GM19372 (cell line): ENCODE results near the gene DLX2.

ENCODE experiments used
- ATAC-seq: cut with Tn5 transposase; IDR thresholded peaks from one replicate; pipeline ENCODE4 v1.9.1; 2021; ENCODE audit warnings: mild to moderate bottlenecking, low read depth, moderate library complexity; ENCODE audit not compliant: unreplicated experiment

The DLX2 gene

DNA sequence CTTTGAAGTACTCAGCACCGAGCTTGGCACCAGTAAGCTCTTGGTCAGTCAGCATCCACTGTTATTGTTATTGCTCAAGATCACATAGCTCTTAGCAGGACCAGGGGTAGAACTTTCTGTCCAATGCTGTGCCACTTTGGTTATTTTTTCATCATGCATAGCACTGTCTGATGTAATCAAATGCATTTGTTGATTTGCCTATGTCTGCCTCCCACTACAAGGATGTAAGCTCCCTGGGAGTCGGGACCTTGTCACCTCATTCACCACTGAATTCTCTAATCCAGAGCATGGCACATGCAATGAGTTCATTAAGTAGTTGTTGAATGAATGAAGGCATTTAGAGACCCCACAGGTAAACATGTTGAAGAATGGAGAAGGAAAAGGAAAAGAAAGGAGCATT lies 46.4 kb downstream of the DLX2 start:
- ATAC-seq = no peak

DNA sequence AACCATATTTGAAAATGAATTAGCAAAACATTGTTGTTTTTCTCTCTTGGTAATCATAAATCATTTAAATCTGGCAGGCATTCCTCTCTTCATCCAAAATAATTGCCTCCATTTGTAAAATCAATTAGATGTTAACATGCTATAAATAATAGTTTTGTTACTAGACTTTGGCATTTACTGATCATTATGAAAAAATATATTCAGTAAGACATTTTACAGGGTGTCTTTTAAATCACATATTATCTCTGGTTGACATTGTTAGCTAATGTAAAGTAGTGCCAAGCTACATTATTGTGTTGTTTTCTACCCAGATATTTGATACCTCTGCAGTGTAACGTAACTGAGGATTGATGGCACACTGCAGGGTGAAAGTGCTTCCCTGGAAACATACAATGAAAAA lies 49.2 kb downstream of the DLX2 start:
- ATAC-seq = no peak

- ATAC-seq = no peak
Observed at GRCh38 chr2:172052000-172052983, 50.4 kb downstream of the DLX2 start.

DNA sequence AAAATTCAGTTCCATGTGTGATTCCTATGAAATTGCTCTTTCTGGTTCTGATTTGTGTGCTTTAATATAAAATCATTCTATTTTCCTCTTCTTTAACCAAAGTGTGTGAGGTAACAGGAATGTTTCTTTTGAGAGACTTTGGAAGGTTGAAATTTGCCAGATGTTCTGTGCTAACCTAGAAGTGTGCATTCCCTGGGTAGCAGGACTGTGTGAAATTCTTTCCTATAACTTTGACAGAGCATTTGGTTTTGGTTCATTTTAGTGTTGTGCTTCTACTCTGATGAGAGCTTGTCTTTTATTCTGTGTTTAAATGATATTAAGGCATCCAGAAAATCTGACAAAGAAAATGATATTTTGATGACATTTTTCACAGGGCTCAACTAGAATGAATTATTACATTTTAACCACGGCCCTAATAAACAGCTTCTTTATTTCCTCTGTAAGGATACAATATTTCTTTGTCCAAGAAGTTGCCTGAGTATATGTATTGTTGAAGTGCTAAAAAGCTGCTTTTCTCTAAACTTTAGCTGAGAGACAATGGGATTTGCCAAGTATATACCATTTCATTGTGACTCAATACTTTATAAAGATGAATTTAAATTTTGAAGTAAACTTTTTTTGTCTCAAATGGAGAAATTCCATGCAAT lies 52.1 kb downstream of the DLX2 start:
- ATAC-seq = no peak

DNA sequence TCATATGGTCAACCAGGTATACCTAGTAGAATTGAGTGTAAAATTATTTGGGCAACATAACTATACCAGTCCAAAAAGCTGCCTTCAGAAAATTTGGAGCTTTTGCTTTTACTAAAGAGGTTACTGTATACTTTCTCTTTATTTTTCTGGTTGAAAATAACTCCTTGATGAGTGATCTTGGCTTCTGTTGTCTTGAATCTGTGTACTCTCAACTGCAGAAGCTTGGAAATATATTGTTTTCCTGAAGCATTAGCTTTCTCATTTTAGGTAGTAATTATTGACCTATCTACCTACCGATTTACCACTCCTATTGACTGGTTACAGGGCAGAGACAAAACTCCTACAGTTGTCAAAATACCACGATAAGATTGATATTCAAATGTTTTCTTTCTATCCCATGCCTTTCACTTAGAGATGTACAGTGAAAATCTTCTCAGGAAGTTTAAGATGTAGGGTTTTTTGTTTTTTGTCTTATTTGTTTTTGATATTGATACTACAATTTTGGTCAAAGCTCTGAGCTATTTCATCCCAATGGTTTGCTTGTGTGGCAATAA lies 53.1 kb downstream of the DLX2 start:
- no peak for ATAC-seq
